Upper lobe of left lung (tissue), 4 donors: Measurements from ENCODE around the gene IL17A.

Experiments
- CTCF ChIP-seq, 6 experiments: fragments of 450-650 bp in 4 of 6; fragments of 200-600 bp in 2 of 6; sonication (generic) in 2 of 6; IDR thresholded peaks; one replicate each; pipeline ENCODE4 v1.5.1; 2016 to 2019; ENCODE audit warnings: antibody characterized with exemption in 6 of 6
- POLR2AphosphoS5 ChIP-seq, 2 donors: sonication (generic); formaldehyde crosslinking; IDR thresholded peaks; one replicate each; pipeline ENCODE4 v1.5.1; 2017; ENCODE audit warnings: antibody characterized with exemption in 2 of 2

- TF ChIP-seq CTCF (IDR thresholded peaks at IDR 0.05) (no peak), POLR2AphosphoS5 (IDR thresholded peaks at IDR 0.05) (no peak)
These were observed 36.2 kb upstream of the IL17A start for GRCh38 chr6:52149949-52150348.
